SK-N-SH treated with all-trans-retinoic acid at 6 μM for 48 hours (cell line): ENCODE measurements around the gene CD79A.

ENCODE experiments used
- CSRNP3 ChIP-seq: fragments of 250-450 bp; sonication (Bioruptor Pico); IDR thresholded peaks from 2 replicates; pipeline ENCODE4 v1.5.1; 2021; ENCODE audit warnings: mild to moderate bottlenecking, moderate library complexity
- PPARA ChIP-seq: fragments of 250-450 bp; sonication (Bioruptor Pico); IDR thresholded peaks from 2 replicates; pipeline ENCODE4 v1.5.0; 2020; ENCODE audit warnings: mild to moderate bottlenecking, borderline replicate concordance
- ZFP30 ChIP-seq: fragments of 450-650 bp; formaldehyde crosslinking; IDR thresholded peaks from 2 replicates; pipeline ENCODE4 v1.5.0; 2022; ENCODE audit warnings: mild to moderate bottlenecking, moderate library complexity

DNA sequence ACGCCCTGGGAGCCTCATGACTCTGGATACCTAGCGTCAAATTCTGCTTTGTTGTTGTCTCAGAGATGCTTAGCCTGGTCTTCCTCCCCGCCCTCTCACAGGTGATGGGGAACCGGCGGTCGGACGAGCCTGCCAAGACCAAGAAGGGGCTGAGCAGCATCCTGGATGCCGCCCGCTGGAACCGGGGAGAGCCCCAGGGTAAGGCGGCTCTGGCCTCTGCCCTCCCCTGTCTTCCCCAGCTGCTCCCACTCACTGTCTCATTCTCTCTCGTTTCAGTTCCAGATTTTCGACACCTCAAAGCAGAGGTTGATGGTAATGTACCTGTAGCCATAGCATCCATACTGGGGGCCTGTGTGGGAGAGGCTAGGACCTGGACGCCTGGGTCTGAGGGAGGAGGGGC, 17.3 kb downstream of the CD79A start:
- no peak for TF ChIP-seq CSRNP3 (CRISPR knock-in tag)
- no peak for TF ChIP-seq PPARA
- TF ChIP-seq ZFP30 (CRISPR knock-in tag): no peak
